ENCODE measurements around the gene ALK. TPM values are rescaled to one million over a fixed set of nuclear protein-coding genes. Genes with fewer than 3 reads are reported as not detected.

Gene ALK
- total RNA-seq, 2 donors from 2014 or later, result 0.16 to 0.26 TPM

GRCh38 chr2:29719639-29720038 lies 201.7 kb downstream of the ALK start:
- Histone ChIP-seq H3K36me3 (no peaks in the 10 kb centered on the region), H3K9me3 (no peaks in the 10 kb centered on the region), H3K4me3 (no peak overlapping the region), H3K4me1 (no peaks in the 10 kb centered on the region), H3K27me3 (no peaks in the 10 kb centered on the region), H3K27ac (no peak overlapping the region)
- no peak for TF ChIP-seq CTCF (IDR thresholded peaks at IDR 0.05)
- DNase-seq (ENCODE audit: low spot score), result no peak

- no peaks in the 10 kb centered on the region for H3K36me3 ChIP-seq
- no peak overlapping the region for H3K4me3 ChIP-seq
- DNase-seq (ENCODE audit: low spot score), result no peak
- H3K9me3 ChIP-seq, result no peaks in the 10 kb centered on the region
- no peaks in the 10 kb centered on the region for H3K4me1 ChIP-seq
- no peak for TF ChIP-seq CTCF (IDR thresholded peaks at IDR 0.05)
- no peaks in the 10 kb centered on the region for H3K27me3 ChIP-seq
- no peak overlapping the region for H3K27ac ChIP-seq
Measured at GRCh38 chr2:29718076-29718686, 203.2 kb downstream of the ALK start.

- Histone ChIP-seq H3K36me3 (no peaks in the 10 kb centered on the region), H3K4me3 (no peak overlapping the region), H3K9me3 (no peaks in the 10 kb centered on the region), H3K4me1 (no peaks in the 10 kb centered on the region), H3K27me3 (no peaks in the 10 kb centered on the region), H3K27ac (no peak overlapping the region)
- DNase-seq (ENCODE audit: low spot score), result no peak
- no peak for TF ChIP-seq CTCF (IDR thresholded peaks at IDR 0.05)
Measured at GRCh38 chr2:29715655-29716054, 205.7 kb downstream of the ALK start.

GRCh38 chr2:29714333-29714732 lies 207.1 kb downstream of the ALK start:
- no peak overlapping the region for H3K27ac ChIP-seq
- DNase-seq (ENCODE audit: low spot score), result no peak
- H3K4me1 ChIP-seq, result no peaks in the 10 kb centered on the region
- no peaks in the 10 kb centered on the region for H3K36me3 ChIP-seq
- H3K4me3 ChIP-seq, result no peak overlapping the region
- H3K9me3 ChIP-seq, result no peaks in the 10 kb centered on the region
- H3K27me3 ChIP-seq, result no peaks in the 10 kb centered on the region
- TF ChIP-seq CTCF (IDR thresholded peaks at IDR 0.05), result no peak

GRCh38 chr2:29706171-29706720 lies 215.1 kb downstream of the ALK start:
- no peaks in the 10 kb centered on the region for H3K9me3 ChIP-seq
- H3K27me3 ChIP-seq, result no peaks in the 10 kb centered on the region
- H3K36me3 ChIP-seq, result no peaks in the 10 kb centered on the region
- DNase-seq (ENCODE audit: low spot score), result no peak
- H3K27ac ChIP-seq, result no peak overlapping the region
- no peaks in the 10 kb centered on the region for H3K4me1 ChIP-seq
- no peak overlapping the region for H3K4me3 ChIP-seq
- no peak for TF ChIP-seq CTCF (IDR thresholded peaks at IDR 0.05)

- no peak overlapping the region for H3K4me3 ChIP-seq
- H3K9me3 ChIP-seq, result no peaks in the 10 kb centered on the region
- no peaks in the 10 kb centered on the region for H3K27me3 ChIP-seq
- no peaks in the 10 kb centered on the region for H3K4me1 ChIP-seq
- no peak for TF ChIP-seq CTCF (IDR thresholded peaks at IDR 0.05)
- no peak overlapping the region for H3K27ac ChIP-seq
- no peak for DNase-seq (ENCODE audit: low spot score)
- no peaks in the 10 kb centered on the region for H3K36me3 ChIP-seq
Measured at GRCh38 chr2:29705616-29706015, 215.8 kb downstream of the ALK start.

Data from right atrium auricular region (tissue), 2 donors.